Measurements from ENCODE around the gene TCF23.

GRCh38 chr2:27128668-27129571, 19.9 kb upstream of the TCF23 start:
- TF ChIP-seq, protein P1, sequence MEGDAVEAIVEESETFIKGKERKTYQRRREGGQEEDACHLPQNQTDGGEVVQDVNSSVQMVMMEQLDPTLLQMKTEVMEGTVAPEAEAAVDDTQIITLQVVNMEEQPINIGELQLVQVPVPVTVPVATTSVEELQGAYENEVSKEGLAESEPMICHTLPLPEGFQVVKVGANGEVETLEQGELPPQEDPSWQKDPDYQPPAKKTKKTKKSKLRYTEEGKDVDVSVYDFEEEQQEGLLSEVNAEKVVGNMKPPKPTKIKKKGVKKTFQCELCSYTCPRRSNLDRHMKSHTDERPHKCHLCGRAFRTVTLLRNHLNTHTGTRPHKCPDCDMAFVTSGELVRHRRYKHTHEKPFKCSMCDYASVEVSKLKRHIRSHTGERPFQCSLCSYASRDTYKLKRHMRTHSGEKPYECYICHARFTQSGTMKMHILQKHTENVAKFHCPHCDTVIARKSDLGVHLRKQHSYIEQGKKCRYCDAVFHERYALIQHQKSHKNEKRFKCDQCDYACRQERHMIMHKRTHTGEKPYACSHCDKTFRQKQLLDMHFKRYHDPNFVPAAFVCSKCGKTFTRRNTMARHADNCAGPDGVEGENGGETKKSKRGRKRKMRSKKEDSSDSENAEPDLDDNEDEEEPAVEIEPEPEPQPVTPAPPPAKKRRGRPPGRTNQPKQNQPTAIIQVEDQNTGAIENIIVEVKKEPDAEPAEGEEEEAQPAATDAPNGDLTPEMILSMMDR (IDR thresholded peaks at IDR 0.05): no peak
- TF ChIP-seq POLR2A (IDR thresholded peaks at IDR 0.05): no peak
